Heart left ventricle (tissue), 16 donors: ENCODE results near the gene SCLY. TPM values are rescaled to one million over a fixed set of nuclear protein-coding genes. Genes with fewer than 3 reads are reported as not detected.

Experiments used
- ATAC-seq, 4 donors: fragments of 200-7000 bp; cut with Tn5 transposase; one replicate each; pipeline ENCODE4 v1.9.1; 2020 to 2022; ENCODE audit warnings: moderate library complexity in 4 of 4, mild to moderate bottlenecking in 3 of 4, moderate number of reproducible peaks in 1 of 4
- DNase-seq, 5 donors: peaks; one replicate each; pipeline ENCODE4 v3.0.0-alpha.2; 2020
- H3K27ac ChIP-seq, 12 donors: fragments of 200-600 bp; sonication (generic) in 4 of 12; one replicate each; pipeline versions ENCODE4 v1.5.0 to v1.8.0; 2016 to 2022; ENCODE audit warnings: mild to moderate bottlenecking in 2 of 12
- H3K27me3 ChIP-seq, 9 donors: fragments of 200-600 bp; sonication (generic) in 2 of 9; one replicate each; pipeline versions ENCODE4 v1.5.1 to v1.8.0; 2016 to 2022; ENCODE audit warnings: mild to moderate bottlenecking in 3 of 9
- H3K36me3 ChIP-seq, 9 donors: fragments of 200-600 bp; sonication (generic) in 2 of 9; one replicate each; pipeline versions ENCODE4 v1.5.0 to v1.8.0; 2018 to 2022; ENCODE audit warnings: mild to moderate bottlenecking in 2 of 9
- H3K4me1 ChIP-seq, 12 donors: fragments of 200-600 bp; sonication (generic) in 4 of 12; one replicate each; pipeline versions ENCODE4 v1.5.0 to v1.8.0; 2016 to 2022; ENCODE audit warnings: mild to moderate bottlenecking in 3 of 12
- H3K4me3 ChIP-seq, 12 donors: fragments of 200-600 bp; sonication (generic) in 4 of 12; one replicate each; pipeline versions ENCODE4 v1.5.0 to v1.8.0; 2017 to 2022; ENCODE audit warnings: mild to moderate bottlenecking in 9 of 12, moderate library complexity in 4 of 12
- H3K9me3 ChIP-seq, 12 donors: fragments of 200-600 bp; sonication (generic) in 4 of 12; one replicate each; pipeline versions ENCODE4 v1.5.0 to v1.8.0; 2016 to 2022; ENCODE audit warnings: mild to moderate bottlenecking in 1 of 12
- CTCF ChIP-seq, 12 donors: fragments of 200-600 bp; sonication (generic) in 4 of 12; IDR thresholded peaks; one replicate each; pipeline versions ENCODE4 v1.5.0 to v1.8.0; 2018 to 2022; ENCODE audit warnings: antibody characterized with exemption in 12 of 12, mild to moderate bottlenecking in 5 of 12
- POLR2A ChIP-seq, 2 donors: fragments of 450-650 bp; IDR thresholded peaks; one replicate each; pipeline ENCODE4 v1.6.1; 2017; ENCODE audit warnings: antibody characterized with exemption in 2 of 2, mild to moderate bottlenecking in 2 of 2, moderate library complexity in 2 of 2
- WGBS, 4 donors: extraction: QIAGEN DNeasy Blood & Tissue Kit in 2 of 4; methylation state at CpG; one replicate each; pipeline versions ENCODE4 v1.1.5 to v1.1.7; 2013 to 2018; 5-methylcytosine and 5-hydroxymethylcytosine counted together
- intact Hi-C, 10 donors: fragments of 100-400 bp; cut with DNase I; formaldehyde crosslinking; loops; one replicate each; pipeline versions ENCODE4 v1.11.1 to v1.14.2; 2022
- polyA plus RNA-seq, 2 donors: library from polyadenylated mRNA; stranded (reverse); fragments of 200-250 nt; gene quantifications; one replicate each; pipeline ENCODE4 v1.2.3, GENCODE V29; 2013
- total RNA-seq, 9 donors: library from RNA; depleted of rRNA in 2 of 9; stranded (reverse); fragments of >200 nt in 2 of 9; fragmentation: NEBNext Ultra II Directional in 3 of 9; extraction: Animal tissue kit (Norgen Biotek cat#: 25700) in 3 of 9; gene quantifications; one replicate each; pipeline versions ENCODE4 v1.1.0 to v1.2.4, GENCODE V29; 2016 to 2023
- donor health status: ischemic (EF 13 %, LVEDD 7.1; RV severe dilation, severe dysfunction).
- donor health status: healthy with polysubstance abuse.
- donor health status: DM: no; HTN: yes; CAD: no.
- donor health status: DM: no; HTN: no; CAD: no.
- donor health status: ischemic (EF 25% LVEDD 6.9; RV normal size, moderate dysfunction).
- donor health status: ischemic (EF 25% LVEDD 5.7; RV mildly dilated, moderate dysfunction).
- donor health status: healthy.
- donor health status: DM: yes; HTN: yes; CAD: no.
- donor health status: ischemic (EF 35%, LVEDD 5.7; RV mildly dilated, moderate dysfunction).
- donor health status: nonischemic (EF 11% LVEDD 7.7; RV severe dilation, severe dysfunction).
- donor health status: DM: yes; HTN: yes; CAD: no.
- donor health status: PGD.
- donor health status: ischemic (EF 29% LVEDD 5.4; RV normal size, mild dysfunction).
- donor health status: nonischemic (EF 23%, LVEDD 6.1; RV moderate dilation, normal function).

The SCLY gene
- total and polyA plus RNA-seq, 11 donors = 6.9 to 21.2 (median 10.6) TPM

- peaks cover 0 to 2% (median 0%) of the 10 kb centered on the region in 12 donors for H3K4me1 ChIP-seq
- H3K9me3 ChIP-seq = peaks cover 0 to 12% (median 0%) of the 10 kb centered on the region in 12 donors
- no peak overlapping the region for H3K27ac ChIP-seq
- no peak overlapping the region for H3K4me3 ChIP-seq
- WGBS, 4 donors = 89 to 90% (median 89%) methylated on average over 13 to 17 of the region's 17 CpGs
- TF ChIP-seq POLR2A (IDR thresholded peaks at IDR 0.05) (no peak), CTCF (IDR thresholded peaks at IDR 0.05) (no peak)
- ATAC-seq (no peak), DNase-seq (no peak)
- H3K36me3 ChIP-seq = peaks cover 0 to 56% (median 28%) of the 10 kb centered on the region in 9 donors
- no peaks in the 10 kb centered on the region for H3K27me3 ChIP-seq
- intact Hi-C loops = no loop called here
Observed at GRCh38 chr2:238082151-238082550, 21.4 kb downstream of the SCLY start.

- ATAC-seq = no peak
- no peaks in the 10 kb centered on the region for H3K27me3 ChIP-seq
- intact Hi-C loops = no loop called here
- H3K9me3 ChIP-seq = peaks cover 0 to 10% (median 0%) of the 10 kb centered on the region in 12 donors
- TF ChIP-seq CTCF (IDR thresholded peaks at IDR 0.05) = no peak
- no peak for TF ChIP-seq POLR2A (IDR thresholded peaks at IDR 0.05)
- 78 to 92% (median 87%) methylated on average over 7 of the region's 7 CpGs for WGBS, 4 donors
- peaks cover 0 to 52% (median 28%) of the 10 kb centered on the region in 9 donors for H3K36me3 ChIP-seq
- no peak overlapping the region for H3K27ac ChIP-seq
- DNase-seq = no peak
- no peak overlapping the region for H3K4me3 ChIP-seq
- peaks cover 0 to 9% (median 0%) of the 10 kb centered on the region in 12 donors for H3K4me1 ChIP-seq
Observed at GRCh38 chr2:238082827-238083226, 22.0 kb downstream of the SCLY start.

- intact Hi-C loops = no loop called here
- DNase-seq = no peak
Observed at GRCh38 chr2:238083919-238084318, 23.1 kb downstream of the SCLY start.

GRCh38 chr2:238084761-238085160 is 24.0 kb downstream of the SCLY start:
- ATAC-seq = no peak
- Histone ChIP-seq H3K4me1 (peaks cover 0 to 10% (median 0%) of the 10 kb centered on the region in 12 donors), H3K4me3 (no peak overlapping the region), H3K27me3 (no peaks in the 10 kb centered on the region), H3K36me3 (peaks cover 0 to 52% (median 28%) of the 10 kb centered on the region in 9 donors), H3K9me3 (peaks cover 0 to 6% (median 0%) of the 10 kb centered on the region in 12 donors), H3K27ac (no peak overlapping the region)
- intact Hi-C loops = no loop called here
- WGBS, 4 donors = 83 to 94% (median 89%) methylated on average over 7 of the region's 7 CpGs
- no peak for TF ChIP-seq POLR2A (IDR thresholded peaks at IDR 0.05)
- no peak for TF ChIP-seq CTCF (IDR thresholded peaks at IDR 0.05)
- no peak for DNase-seq

More at GRCh38 chr2:238083919-238084318, 23.1 kb downstream of the SCLY start:
- no peak for ATAC-seq
- H3K9me3 ChIP-seq = peaks cover 0 to 10% (median 0%) of the 10 kb centered on the region in 12 donors
- peaks cover 0 to 10% (median 0%) of the 10 kb centered on the region in 12 donors for H3K4me1 ChIP-seq
- H3K36me3 ChIP-seq = peaks cover 0 to 52% (median 28%) of the 10 kb centered on the region in 9 donors
- 86 to 96% (median 94%) methylated on average over 1 to 5 of the region's 5 CpGs for WGBS, 4 donors
- H3K27ac ChIP-seq = no peak overlapping the region
- H3K27me3 ChIP-seq = no peaks in the 10 kb centered on the region
- no peak overlapping the region for H3K4me3 ChIP-seq
- no peak for TF ChIP-seq POLR2A (IDR thresholded peaks at IDR 0.05)
- no peak for TF ChIP-seq CTCF (IDR thresholded peaks at IDR 0.05)
